Measurements from ENCODE around the gene TWF2.

The TWF2 gene

GRCh38 chr3:52181543-52181942 is 57.4 kb downstream of the TWF2 start:
- no peak for DNase-seq (ENCODE audit: low read depth)

Measured in stimulated activated CD8-positive, alpha-beta memory T cell treated with anti-CD3 and anti-CD28 coated beads, Interleukin-7, amount 100 ng/mL, for 24 hours (primary cell).